H1 (cell line): ENCODE measurements around the gene GPC1. TPM values are rescaled to one million over a fixed set of nuclear protein-coding genes. Genes with fewer than 3 reads are reported as not detected.

Experiments used
- ATF2 ChIP-seq: IDR thresholded peaks from 2 replicates; pipeline ENCODE4 v1.6.1; 2012; ENCODE audit warnings: low read length, inconsistent platforms
- BRCA1 ChIP-seq: IDR thresholded peaks from 2 replicates; pipeline ENCODE4 v1.6.1; 2012; ENCODE audit warnings: low read depth, low read length, improper control_type of control experiment
- E2F6 ChIP-seq: IDR thresholded peaks from 2 replicates; pipeline ENCODE4 v1.6.1; 2012; ENCODE audit warnings: inconsistent platforms
- KDM1A ChIP-seq: fragments of 200-600, 300-600 bp; sonication (generic); IDR thresholded peaks from 2 replicates; pipeline ENCODE4 v1.7.1; 2016; ENCODE audit warnings: mild to moderate bottlenecking, low read length, borderline replicate concordance
- TEAD4 ChIP-seq: IDR thresholded peaks from 2 replicates; pipeline ENCODE4 v1.6.1; 2012; ENCODE audit warnings: low read depth, low read length, inconsistent platforms, mixed read lengths
- YY1 ChIP-seq: IDR thresholded peaks from 2 replicates; pipeline ENCODE4 v1.6.1; 2011; ENCODE audit warnings: low read depth, mild to moderate bottlenecking, low read length
- polyA plus RNA-seq, 7 experiments: library from polyadenylated mRNA; depleted of rRNA in 3 of 7; stranded (reverse) in 5 of 7; unstranded in 2 of 7; fragments of >200 nt in 5 of 7; fragments of 200-250 nt in 2 of 7; gene quantifications; 1 replicate in 5 of 7; 2 replicates in 1 of 7; 4 replicates in 1 of 7; pipeline versions ENCODE4 v1.2.1 to v1.2.3, GENCODE V29; 2011 to 2013; ENCODE audit warnings: missing spikeins in 2 of 7, mixed read lengths in 2 of 7
- total RNA-seq: library from RNA; stranded (reverse); fragmentation: NEBNext Ultra II Directional; extraction: Animal tissue kit (Norgen Biotek cat#: 25700); gene quantifications from 2 replicates; pipeline ENCODE4 v1.2.1, GENCODE V29; 2021

GPC1 gene
- total and polyA plus RNA-seq, 2 of the 8 experiments (the other 6 are each of a cell fraction or from before 2014, with no cell fraction given), result 21.9 to 28.3 TPM

- no peak for TF ChIP-seq E2F6
- no peak for TF ChIP-seq TEAD4
- no peak for TF ChIP-seq YY1
- TF ChIP-seq KDM1A, result no peak
- TF ChIP-seq ATF2, result no peak
- no peak for TF ChIP-seq BRCA1
Measured at GRCh38 chr2:240446664-240447175, 11.3 kb downstream of the GPC1 start (continued).
